Liver (tissue), 9 donors: ENCODE results near the gene GRID2IP. TPM values are rescaled to one million over a fixed set of nuclear protein-coding genes. Genes with fewer than 3 reads are reported as not detected.

Experiments
- DNase-seq: peaks from one replicate; pipeline ENCODE4 v3.0.0-alpha.2; 2017; ENCODE audit warnings: low spot score
- H3K27ac ChIP-seq, 2 donors: one replicate each; pipeline ENCODE4 v1.7.0; 2013; ENCODE audit warnings: inconsistent platforms in 2 of 2, low read length in 2 of 2, control low read depth in 1 of 2, low read depth in 1 of 2, mild to moderate bottlenecking in 1 of 2
- H3K27me3 ChIP-seq, 4 donors: one replicate each; pipeline versions ENCODE4 v1.6.1 to v1.7.0; 2013; ENCODE audit warnings: low read length in 3 of 4, inconsistent platforms in 1 of 4, mild to moderate bottlenecking in 1 of 4, moderate library complexity in 1 of 4; ENCODE audit not compliant: control insufficient read depth in 4 of 4, insufficient read depth in 4 of 4
- H3K36me3 ChIP-seq, 4 donors: one replicate each; pipeline versions ENCODE4 v1.6.1 to v1.7.0; 2013; ENCODE audit warnings: low read length in 3 of 4, mild to moderate bottlenecking in 3 of 4, low read depth in 1 of 4, moderate library complexity in 1 of 4; ENCODE audit not compliant: control insufficient read depth in 4 of 4, insufficient read depth in 3 of 4
- H3K4me1 ChIP-seq, 4 donors: one replicate each; pipeline versions ENCODE4 v1.6.1 to v1.7.0; 2013; ENCODE audit warnings: low read length in 3 of 4, mild to moderate bottlenecking in 3 of 4, moderate library complexity in 1 of 4; ENCODE audit not compliant: control insufficient read depth in 4 of 4, insufficient read depth in 4 of 4
- H3K4me3 ChIP-seq, 3 donors: one replicate each; pipeline versions ENCODE4 v1.6.1 to v1.7.0; 2013; ENCODE audit warnings: low read length in 3 of 3, control low read depth in 1 of 3, low read depth in 1 of 3, mild to moderate bottlenecking in 1 of 3
- H3K9ac ChIP-seq, 2 donors: one replicate each; pipeline ENCODE4 v1.7.0; 2013; ENCODE audit warnings: low read length in 2 of 2, mild to moderate bottlenecking in 2 of 2, moderate library complexity in 2 of 2, control low read depth in 1 of 2, low read depth in 1 of 2
- H3K9me3 ChIP-seq, 4 donors: one replicate each; pipeline versions ENCODE4 v1.6.1 to v1.7.0; 2013; ENCODE audit warnings: low read length in 3 of 4; ENCODE audit not compliant: control insufficient read depth in 4 of 4
- ATF3 ChIP-seq: IDR thresholded peaks from 2 replicates; pipeline ENCODE4 v1.6.1; 2016; ENCODE audit warnings: antibody characterized with exemption
- CTCF ChIP-seq: fragments of 150-350 bp; IDR thresholded peaks from 2 replicates; pipeline ENCODE4 v1.5.1; 2017; ENCODE audit warnings: improper control_type of control experiment, low read depth, low read length; ENCODE audit not compliant: missing input control
- EGR1 ChIP-seq, 2 donors: IDR thresholded peaks; 2 replicates each; pipeline ENCODE4 v1.6.1; 2016 to 2018; ENCODE audit warnings: antibody characterized with exemption in 2 of 2, low read depth in 2 of 2
- FOXA1 ChIP-seq: IDR thresholded peaks from 2 replicates; pipeline ENCODE4 v1.6.1; 2016; ENCODE audit warnings: antibody characterized with exemption
- FOXA2 ChIP-seq: IDR thresholded peaks from 2 replicates; pipeline ENCODE4 v1.6.1; 2016; ENCODE audit warnings: antibody characterized with exemption
- GABPA ChIP-seq, 2 donors: IDR thresholded peaks in 1 of 2; conservative IDR thresholded peaks in 1 of 2; 2 replicates each; pipeline ENCODE4 v1.6.1; 2016; ENCODE audit warnings: antibody characterized with exemption in 2 of 2, mild to moderate bottlenecking in 1 of 2, moderate library complexity in 1 of 2
- HNF4A ChIP-seq, 2 donors: conservative IDR thresholded peaks; 2 replicates each; pipeline ENCODE4 v1.6.1; 2016; ENCODE audit warnings: antibody characterized with exemption in 2 of 2, mild to moderate bottlenecking in 2 of 2
- HNF4G ChIP-seq: IDR thresholded peaks from 2 replicates; pipeline ENCODE4 v1.6.1; 2016; ENCODE audit warnings: antibody characterized with exemption
- JUND ChIP-seq, 2 donors: IDR thresholded peaks; 2 replicates each; pipeline ENCODE4 v1.6.1; 2016; ENCODE audit warnings: antibody characterized with exemption in 2 of 2
- MAX ChIP-seq: IDR thresholded peaks from 2 replicates; pipeline ENCODE4 v1.6.1; 2016; ENCODE audit warnings: antibody characterized with exemption
- NR2F2 ChIP-seq: IDR thresholded peaks from 2 replicates; pipeline ENCODE4 v1.6.1; 2016; ENCODE audit warnings: antibody characterized with exemption
- RAD21 ChIP-seq, 2 donors: IDR thresholded peaks; 2 replicates each; pipeline ENCODE4 v1.6.1; 2016; ENCODE audit warnings: antibody characterized with exemption in 2 of 2, mild to moderate bottlenecking in 2 of 2
- REST ChIP-seq: IDR thresholded peaks from 2 replicates; pipeline ENCODE4 v1.6.1; 2016; ENCODE audit warnings: antibody characterized with exemption, mild to moderate bottlenecking
- RXRA ChIP-seq, 2 donors: IDR thresholded peaks; 2 replicates each; pipeline ENCODE4 v1.6.1; 2017 to 2018; ENCODE audit warnings: antibody characterized with exemption in 2 of 2, mild to moderate bottlenecking in 1 of 2
- SP1 ChIP-seq: IDR thresholded peaks from 2 replicates; pipeline ENCODE4 v1.6.1; 2018; ENCODE audit warnings: antibody characterized with exemption, mild to moderate bottlenecking
- TAF1 ChIP-seq: conservative IDR thresholded peaks from 2 replicates; pipeline ENCODE4 v1.6.1; 2016; ENCODE audit warnings: antibody characterized with exemption, mild to moderate bottlenecking
- YY1 ChIP-seq: IDR thresholded peaks from 2 replicates; pipeline ENCODE4 v1.6.1; 2016; ENCODE audit warnings: antibody characterized with exemption, mild to moderate bottlenecking
- ZBTB33 ChIP-seq: IDR thresholded peaks from 2 replicates; pipeline ENCODE4 v1.6.1; 2016; ENCODE audit warnings: antibody characterized with exemption
- WGBS: extraction: QIAGEN DNeasy Blood & Tissue Kit; methylation state at CpG from one replicate; pipeline ENCODE4 v1.1.7; 2013; 5-methylcytosine and 5-hydroxymethylcytosine counted together
- polyA plus RNA-seq, 2 donors: library from polyadenylated mRNA; stranded (reverse) in 1 of 2; unstranded in 1 of 2; fragments of 200-250 nt in 1 of 2; fragments of >200 nt in 1 of 2; fragmentation: Nextera tagmentation in 1 of 2; extraction: Ambion mirVana in 1 of 2; gene quantifications; one replicate each; pipeline versions ENCODE4 v1.2.1 to v1.2.3, GENCODE V29; 2013 to 2015
- total RNA-seq, 2 donors: library from RNA; depleted of rRNA; stranded (reverse); fragments of >200 nt; gene quantifications; one replicate each; pipeline ENCODE4 v1.2.3, GENCODE V29; 2014
- donor health status: healthy.
- donor health status: healthy.
- donor health status: healthy.
- donor health status: healthy.
- donor health status: healthy.

GRID2IP gene
- total and polyA plus RNA-seq, 4 donors, result 0.05 to 0.08 TPM; not detected in 2

- WGBS, result 60% methylated on average over 7 of the region's 7 CpGs
- no peak overlapping the region for H3K9ac ChIP-seq
- no peak for TF ChIP-seq REST
- TF ChIP-seq FOXA2, result no peak
- no peak for TF ChIP-seq YY1
- no peak for TF ChIP-seq EGR1 (IDR thresholded peaks at IDR 0.05; ENCODE audit: low read depth in 2 of 2)
- TF ChIP-seq FOXA1, result no peak
- no peak for TF ChIP-seq ZBTB33
- TF ChIP-seq MAX, result no peak
- no peak for TF ChIP-seq GABPA (IDR thresholded peaks at IDR 0.05 in 1 of 2, conservative IDR thresholded peaks at IDR 0.05 in 1 of 2)
- TF ChIP-seq HNF4A (conservative IDR thresholded peaks at IDR 0.05), result no peak
- TF ChIP-seq TAF1, result no peak
- no peak for TF ChIP-seq NR2F2
- no peak for TF ChIP-seq ATF3
- no peak for TF ChIP-seq RAD21 (IDR thresholded peaks at IDR 0.05)
- TF ChIP-seq JUND (IDR thresholded peaks at IDR 0.05), result no peak
- no peaks in the 10 kb centered on the region for H3K9me3 ChIP-seq
- H3K27me3 ChIP-seq, result peaks cover 0 to 2% (median 1%) of the 10 kb centered on the region in 4 donors
- no peaks in the 10 kb centered on the region for H3K36me3 ChIP-seq
- no peak overlapping the region for H3K27ac ChIP-seq
- H3K4me1 ChIP-seq, result peaks cover 0 to under 1% (median 0%) of the 10 kb centered on the region in 4 donors
- H3K4me3 ChIP-seq, result no peak overlapping the region
- no peak for DNase-seq
Observed at GRCh38 chr7:6571160-6571779, 20.0 kb upstream of the GRID2IP start.

- Histone ChIP-seq H3K4me1 (no peaks in the 10 kb centered on the region), H3K9me3 (no peaks in the 10 kb centered on the region), H3K4me3 (no peak overlapping the region), H3K36me3 (no peaks in the 10 kb centered on the region), H3K9ac (no peak overlapping the region), H3K27me3 (peaks cover 0 to 2% (median 1%) of the 10 kb centered on the region in 4 donors), H3K27ac (no peak overlapping the region)
- WGBS, result 83% methylated on average over 3 of the region's 3 CpGs
- DNase-seq, result no peak
- TF ChIP-seq CTCF (no peak), HNF4A (conservative IDR thresholded peaks at IDR 0.05) (no peak), SP1 (no peak), RXRA (IDR thresholded peaks at IDR 0.05) (no peak), ZBTB33 (no peak), TAF1 (no peak), YY1 (no peak), HNF4G (no peak), ATF3 (no peak), FOXA2 (no peak), REST (no peak)
Observed at GRCh38 chr7:6567886-6568285, 16.6 kb upstream of the GRID2IP start.
